ENCODE measurements around the gene KRTAP25-1.

Gene KRTAP25-1

GRCh38 chr21:30248844-30249243 lies 40.5 kb downstream of the KRTAP25-1 start:
- H3K9me3 Mint-ChIP-seq, result no peaks in the 10 kb centered on the region
- H3K27ac Mint-ChIP-seq, result no peak overlapping the region
- no peak overlapping the region for H3K4me3 Mint-ChIP-seq
- no peaks in the 10 kb centered on the region for H3K27me3 Mint-ChIP-seq (ENCODE audit: low read depth)
- H3K36me3 Mint-ChIP-seq (ENCODE audit: low read depth), result no peaks in the 10 kb centered on the region
- TF ChIP-seq CTCF (IDR thresholded peaks at IDR 0.05; ENCODE audit: unreplicated experiment in 3 of 3), result no peak
- H3K4me1 Mint-ChIP-seq, result peaks cover 15% of the 10 kb centered on the region

- TF ChIP-seq CTCF (IDR thresholded peaks at IDR 0.05; ENCODE audit: unreplicated experiment in 3 of 3), result no peak
- Mint-ChIP-seq H3K4me3 (no peak overlapping the region), H3K4me1 (peaks cover 15% of the 10 kb centered on the region)
Measured at GRCh38 chr21:30245061-30245460, 44.3 kb downstream of the KRTAP25-1 start.

GRCh38 chr21:30243691-30244090 lies 45.6 kb downstream of the KRTAP25-1 start:
- Mint-ChIP-seq H3K27ac (peak overlapping the region in 1 of 3 experiments; percentile 79), H3K36me3 (ENCODE audit: low read depth) (no peaks in the 10 kb centered on the region), H3K27me3 (ENCODE audit: low read depth) (no peaks in the 10 kb centered on the region)

More at GRCh38 chr21:30245061-30245460, 44.3 kb downstream of the KRTAP25-1 start:
- Mint-ChIP-seq H3K27me3 (ENCODE audit: low read depth) (no peaks in the 10 kb centered on the region), H3K27ac (peak overlapping the region in 2 of 3 experiments; percentile 32 to 52), H3K9me3 (no peaks in the 10 kb centered on the region), H3K36me3 (ENCODE audit: low read depth) (no peaks in the 10 kb centered on the region)

GRCh38 chr21:30240661-30241060 lies 48.7 kb downstream of the KRTAP25-1 start:
- H3K27me3 Mint-ChIP-seq (ENCODE audit: low read depth), result no peaks in the 10 kb centered on the region
- TF ChIP-seq CTCF (IDR thresholded peaks at IDR 0.05; ENCODE audit: unreplicated experiment in 3 of 3), result no peak
- H3K36me3 Mint-ChIP-seq (ENCODE audit: low read depth), result no peaks in the 10 kb centered on the region

More at GRCh38 chr21:30243691-30244090, 45.6 kb downstream of the KRTAP25-1 start:
- Mint-ChIP-seq H3K4me3 (no peak overlapping the region), H3K9me3 (no peaks in the 10 kb centered on the region), H3K4me1 (peaks cover 15% of the 10 kb centered on the region)
- TF ChIP-seq CTCF (IDR thresholded peaks at IDR 0.05; ENCODE audit: unreplicated experiment in 3 of 3), result no peak

More at GRCh38 chr21:30240661-30241060, 48.7 kb downstream of the KRTAP25-1 start:
- peaks cover 15% of the 10 kb centered on the region for H3K4me1 Mint-ChIP-seq
- no peak overlapping the region for H3K27ac Mint-ChIP-seq
- no peaks in the 10 kb centered on the region for H3K9me3 Mint-ChIP-seq
- H3K4me3 Mint-ChIP-seq, result no peak overlapping the region

Data from nephron (organoid).